ENCODE data around the gene DOCK4.

The DOCK4 gene

GRCh38 chr7:111729483-111729882, 476.7 kb downstream of the DOCK4 start:
- DNase-seq = no peak
- Mint-ChIP-seq H3K27ac (no peak overlapping the region), H3K9me3 (no peaks in the 10 kb centered on the region), H3K36me3 (no peaks in the 10 kb centered on the region), H3K27me3 (peaks cover 6% of the 10 kb centered on the region), H3K4me1 (no peaks in the 10 kb centered on the region), H3K4me3 (no peak overlapping the region)
- CTCF ChIA-PET = interaction anchor here (0.6 kb wide), 1 partner anchor 169 kb away, joined by 3 read pairs; no protein-coding TSS in a partner anchor

- Mint-ChIP-seq H3K4me1 (no peaks in the 10 kb centered on the region), H3K36me3 (no peaks in the 10 kb centered on the region), H3K9me3 (no peaks in the 10 kb centered on the region), H3K4me3 (no peak overlapping the region), H3K27ac (no peak overlapping the region), H3K27me3 (peaks cover 6% of the 10 kb centered on the region)
- DNase-seq = no peak
- CTCF ChIA-PET = no interaction called here
Observed at GRCh38 chr7:111728635-111728995, 477.6 kb downstream of the DOCK4 start.

- CTCF ChIA-PET = interaction anchor here (1.1 to 1.4 kb wide), 2 partner anchors 10 to 1130 kb away, joined by 3 read pairs; no protein-coding TSS in a partner anchor
- DNase-seq = peak; percentile 25
- Mint-ChIP-seq H3K27ac (no peak overlapping the region), H3K36me3 (no peaks in the 10 kb centered on the region), H3K9me3 (no peaks in the 10 kb centered on the region), H3K4me1 (no peaks in the 10 kb centered on the region), H3K27me3 (peaks cover 6% of the 10 kb centered on the region), H3K4me3 (no peak overlapping the region)
Observed at GRCh38 chr7:111727905-111728634, 478.1 kb downstream of the DOCK4 start.

GRCh38 chr7:111718886-111719285, 487.3 kb downstream of the DOCK4 start:
- CTCF ChIA-PET = no interaction called here
- H3K4me1 Mint-ChIP-seq = no peaks in the 10 kb centered on the region
- no peaks in the 10 kb centered on the region for H3K36me3 Mint-ChIP-seq
- H3K27ac Mint-ChIP-seq = no peak overlapping the region
- H3K27me3 Mint-ChIP-seq = no peaks in the 10 kb centered on the region
- no peak for DNase-seq
- H3K9me3 Mint-ChIP-seq = no peaks in the 10 kb centered on the region
- no peak overlapping the region for H3K4me3 Mint-ChIP-seq

- no peaks in the 10 kb centered on the region for H3K4me1 Mint-ChIP-seq
- H3K36me3 Mint-ChIP-seq = no peaks in the 10 kb centered on the region
- no peak for DNase-seq
- no peak overlapping the region for H3K4me3 Mint-ChIP-seq
- H3K27me3 Mint-ChIP-seq = no peaks in the 10 kb centered on the region
- H3K27ac Mint-ChIP-seq = no peak overlapping the region
- no peaks in the 10 kb centered on the region for H3K9me3 Mint-ChIP-seq
- CTCF ChIA-PET = interaction anchor here (0.7 kb wide), 1 partner anchor 9 kb away, joined by 4 read pairs; no protein-coding TSS in a partner anchor
Observed at GRCh38 chr7:111711426-111712065, 494.7 kb downstream of the DOCK4 start.

- no peaks in the 10 kb centered on the region for H3K27me3 Mint-ChIP-seq
- no peaks in the 10 kb centered on the region for H3K36me3 Mint-ChIP-seq
- H3K27ac Mint-ChIP-seq = no peak overlapping the region
- H3K4me3 Mint-ChIP-seq = no peak overlapping the region
- no peaks in the 10 kb centered on the region for H3K4me1 Mint-ChIP-seq
- no peaks in the 10 kb centered on the region for H3K9me3 Mint-ChIP-seq
- DNase-seq = no peak
- CTCF ChIA-PET = no interaction called here
Observed at GRCh38 chr7:111710839-111711380, 495.3 kb downstream of the DOCK4 start.

GRCh38 chr7:111708072-111708471, 498.1 kb downstream of the DOCK4 start:
- Mint-ChIP-seq H3K4me1 (no peaks in the 10 kb centered on the region), H3K27ac (no peak overlapping the region), H3K36me3 (no peaks in the 10 kb centered on the region), H3K9me3 (no peaks in the 10 kb centered on the region), H3K4me3 (no peak overlapping the region), H3K27me3 (no peaks in the 10 kb centered on the region)
- DNase-seq = no peak
- CTCF ChIA-PET = no interaction called here

- Mint-ChIP-seq H3K4me1 (no peaks in the 10 kb centered on the region), H3K4me3 (no peak overlapping the region), H3K36me3 (no peaks in the 10 kb centered on the region), H3K27me3 (no peaks in the 10 kb centered on the region), H3K9me3 (no peaks in the 10 kb centered on the region), H3K27ac (no peak overlapping the region)
- CTCF ChIA-PET = no interaction called here
- DNase-seq = no peak
Observed at GRCh38 chr7:111705807-111706206, 500.4 kb downstream of the DOCK4 start.

GRCh38 chr7:111697771-111698170, 508.4 kb downstream of the DOCK4 start:
- H3K36me3 Mint-ChIP-seq = no peaks in the 10 kb centered on the region
- CTCF ChIA-PET = no interaction called here
- H3K4me3 Mint-ChIP-seq = no peak overlapping the region
- no peaks in the 10 kb centered on the region for H3K27me3 Mint-ChIP-seq
- no peaks in the 10 kb centered on the region for H3K4me1 Mint-ChIP-seq
- no peak overlapping the region for H3K27ac Mint-ChIP-seq
- no peak for DNase-seq
- no peaks in the 10 kb centered on the region for H3K9me3 Mint-ChIP-seq

GRCh38 chr7:111694376-111694775, 511.8 kb downstream of the DOCK4 start:
- no peaks in the 10 kb centered on the region for H3K36me3 Mint-ChIP-seq
- CTCF ChIA-PET = no interaction called here
- H3K9me3 Mint-ChIP-seq = no peaks in the 10 kb centered on the region
- H3K4me1 Mint-ChIP-seq = no peaks in the 10 kb centered on the region
- H3K4me3 Mint-ChIP-seq = no peak overlapping the region
- DNase-seq = no peak
- no peaks in the 10 kb centered on the region for H3K27me3 Mint-ChIP-seq
- H3K27ac Mint-ChIP-seq = no peak overlapping the region

- no peak for DNase-seq
- Mint-ChIP-seq H3K9me3 (no peaks in the 10 kb centered on the region), H3K4me1 (no peaks in the 10 kb centered on the region), H3K4me3 (no peak overlapping the region), H3K27ac (no peak overlapping the region), H3K27me3 (no peaks in the 10 kb centered on the region), H3K36me3 (no peaks in the 10 kb centered on the region)
- CTCF ChIA-PET = no interaction called here
Observed at GRCh38 chr7:111690364-111691111, 515.7 kb downstream of the DOCK4 start.

- CTCF ChIA-PET = no interaction called here
- Mint-ChIP-seq H3K4me1 (no peaks in the 10 kb centered on the region), H3K9me3 (no peaks in the 10 kb centered on the region), H3K36me3 (no peaks in the 10 kb centered on the region), H3K4me3 (no peak overlapping the region), H3K27me3 (no peaks in the 10 kb centered on the region), H3K27ac (no peak overlapping the region)
- no peak for DNase-seq
Observed at GRCh38 chr7:111685349-111685748, 520.9 kb downstream of the DOCK4 start.

GRCh38 chr7:111682588-111683340, 523.4 kb downstream of the DOCK4 start:
- CTCF ChIA-PET = no interaction called here

GRCh38 chr7:111681242-111681641, 525.0 kb downstream of the DOCK4 start:
- Mint-ChIP-seq H3K4me1 (no peaks in the 10 kb centered on the region), H3K27me3 (no peaks in the 10 kb centered on the region), H3K36me3 (no peaks in the 10 kb centered on the region), H3K27ac (no peak overlapping the region), H3K4me3 (no peak overlapping the region), H3K9me3 (no peaks in the 10 kb centered on the region)
- CTCF ChIA-PET = no interaction called here
- DNase-seq = no peak

More at GRCh38 chr7:111682588-111683340, 523.4 kb downstream of the DOCK4 start:
- Mint-ChIP-seq H3K27me3 (no peaks in the 10 kb centered on the region), H3K4me1 (no peaks in the 10 kb centered on the region), H3K27ac (no peak overlapping the region), H3K36me3 (no peaks in the 10 kb centered on the region), H3K9me3 (no peaks in the 10 kb centered on the region), H3K4me3 (no peak overlapping the region)
- DNase-seq = no peak

Measured in activated naive CD4-positive, alpha-beta T cell treated with anti-CD3 and anti-CD28 coated beads, Interleukin-2, amount 10 ng/mL, durations not matched to agents 7 days and 5 days (primary cell).